Spleen (tissue), 13 donors: ENCODE measurements around the gene MLH3. TPM values are rescaled to one million over a fixed set of nuclear protein-coding genes. Genes with fewer than 3 reads are reported as not detected.

Experiments used
- DNase-seq: peaks from one replicate; pipeline ENCODE4 v3.0.0-alpha.2; 2020
- H3K27ac ChIP-seq, 8 donors: fragments of 200-600 bp; sonication (generic) in 7 of 8; 1 replicate in 4 of 8; 2 replicates in 4 of 8; pipeline versions ENCODE4 v1.5.0 to v1.8.0; 2016 to 2021; ENCODE audit warnings: inconsistent platforms in 4 of 8, mild to moderate bottlenecking in 4 of 8, moderate library complexity in 1 of 8
- H3K27me3 ChIP-seq, 7 donors: fragments of 200-600 bp; sonication (generic) in 6 of 7; replicated peaks in 1 of 7; 1 replicate in 4 of 7; 2 replicates in 3 of 7; pipeline versions ENCODE4 v1.5.0 to v1.8.0; 2016 to 2021; ENCODE audit warnings: inconsistent platforms in 3 of 7, mild to moderate bottlenecking in 1 of 7
- H3K36me3 ChIP-seq, 6 donors: fragments of 200-600 bp; sonication (generic) in 5 of 6; 1 replicate in 4 of 6; 2 replicates in 2 of 6; pipeline versions ENCODE4 v1.5.0 to v1.8.0; 2016 to 2021; ENCODE audit warnings: inconsistent platforms in 2 of 6
- H3K4me1 ChIP-seq, 6 donors: fragments of 200-600 bp; sonication (generic) in 5 of 6; 1 replicate in 3 of 6; 2 replicates in 3 of 6; pipeline versions ENCODE4 v1.5.0 to v1.8.0; 2016 to 2021; ENCODE audit warnings: inconsistent platforms in 3 of 6
- H3K4me3 ChIP-seq, 8 donors: fragments of 200-600 bp; sonication (generic) in 7 of 8; 1 replicate in 4 of 8; 2 replicates in 4 of 8; pipeline versions ENCODE4 v1.5.0 to v1.8.0; 2016 to 2021; ENCODE audit warnings: inconsistent platforms in 4 of 8, mild to moderate bottlenecking in 4 of 8, moderate library complexity in 2 of 8
- H3K9me3 ChIP-seq, 8 donors: fragments of 200-600 bp; sonication (generic) in 7 of 8; 1 replicate in 4 of 8; 2 replicates in 4 of 8; pipeline versions ENCODE4 v1.5.0 to v1.8.0; 2016 to 2021; ENCODE audit warnings: inconsistent platforms in 4 of 8
- POLR2A ChIP-seq, 3 donors: fragments of 450-650 bp; IDR thresholded peaks; one replicate each; pipeline ENCODE4 v1.5.1; 2017; ENCODE audit warnings: antibody characterized with exemption in 3 of 3, mild to moderate bottlenecking in 1 of 3
- POLR2AphosphoS5 ChIP-seq, 3 donors: sonication (generic); formaldehyde crosslinking; IDR thresholded peaks; one replicate each; pipeline ENCODE4 v1.5.1; 2017; ENCODE audit warnings: antibody characterized with exemption in 3 of 3
- WGBS, 5 donors: extraction: QIAGEN DNeasy Blood & Tissue Kit in 3 of 5; methylation state at CpG; one replicate each; pipeline versions ENCODE4 v1.1.5 to v1.1.7; 2013 to 2018; 5-methylcytosine and 5-hydroxymethylcytosine counted together
- intact Hi-C: fragments of 100-400 bp; cut with DNase I; formaldehyde crosslinking; loops from one replicate; pipeline ENCODE4 v1.15.0; 2023; ENCODE audit warnings: low total_unique reads
- long read RNA-seq, 2 donors: transcript quantifications; one replicate each; lab custom pipeline, GENCODE V29; 2026
- polyA plus RNA-seq, 3 donors: library from polyadenylated mRNA; stranded (reverse); fragments of 200-250 nt; gene quantifications; one replicate each; pipeline ENCODE4 v1.2.1, GENCODE V29; 2013
- total RNA-seq, 7 donors: library from RNA; depleted of rRNA in 3 of 7; stranded (reverse); fragments of >200 nt in 3 of 7; fragmentation: NEBNext Ultra II Directional in 4 of 7; extraction: Animal tissue kit (Norgen Biotek cat#: 25700) in 4 of 7; gene quantifications; one replicate each; pipeline versions ENCODE4 v1.1.0 to v1.2.1, GENCODE V29; 2016 to 2021
- TF ChIP-seq, protein P1 (sequence below), 11 experiments: fragments of 200-600 bp in 7 of 11; fragments of 450-650 bp in 4 of 11; sonication (generic) in 4 of 11; IDR thresholded peaks in 8 of 11; conservative IDR thresholded peaks in 3 of 11; 1 replicate in 7 of 11; 2 replicates in 4 of 11; pipeline versions ENCODE4 v1.4.0 to v1.8.0; 2016 to 2021; ENCODE audit warnings: antibody characterized with exemption in 11 of 11, inconsistent platforms in 4 of 11, mild to moderate bottlenecking in 1 of 11
- donor health status: healthy with polysubstance abuse.
- donor health status: DM: no; HTN: no; CAD: no; lungs with moderate emphysema.
- donor health status: DM: no; HTN: no; CAD: no.
- donor health status: Bipolar disorder and iron deficiency.
- donor health status: healthy.
- donor health status: DM: no; HTN: no; CAD: no.
- donor health status: DM: yes; HTN: yes; CAD: no.

Gene MLH3
- total RNA-seq (10 to 100 TPM; 24.8 to 37.7 (median 33.3) TPM), polyA plus RNA-seq (10 to 100 TPM; 14.8 to 19.8 (median 15.7) TPM)
- long read RNA-seq, donor 1, partial matches to known transcripts: 0 of 2 reads
- long read RNA-seq, donor 1, other reads (novel, unspliced or antisense): 0 of 2 reads
- long read RNA-seq, donor 2: 0 reads

DNA sequence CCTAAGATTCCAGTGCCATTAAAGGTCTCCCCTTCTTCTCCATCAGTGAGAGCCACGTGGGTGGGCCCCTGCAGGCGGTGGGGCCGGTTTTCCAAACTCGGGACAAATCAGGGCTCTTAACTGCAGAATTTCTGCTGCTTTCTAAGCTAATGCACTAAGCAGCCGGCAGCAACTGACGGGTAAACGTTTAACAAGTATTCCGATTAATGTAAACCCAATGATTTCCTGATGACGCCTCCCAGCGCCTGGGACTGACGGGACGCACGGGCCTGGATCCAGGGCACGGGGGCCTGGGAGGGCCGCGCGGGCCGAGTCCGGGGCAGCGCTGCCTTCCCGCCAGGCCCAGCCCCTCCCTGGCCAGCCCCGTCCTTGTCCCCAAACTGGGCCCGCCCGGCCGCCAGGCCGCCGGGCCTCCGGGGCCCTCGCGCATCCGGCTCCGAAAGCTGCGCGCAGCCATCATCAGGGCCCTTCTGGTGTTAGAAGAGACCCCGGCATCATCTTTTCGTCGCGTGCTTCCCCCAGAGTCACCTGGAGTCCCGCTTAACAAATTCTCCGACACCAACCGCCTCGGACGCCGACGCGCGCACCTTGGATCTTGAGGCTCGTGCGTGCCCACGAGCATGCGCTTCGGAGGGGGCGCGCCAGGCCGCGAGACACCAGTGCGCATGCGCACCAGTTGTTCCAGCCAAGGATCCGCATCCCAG, at the start of gene MLH3:
TSS of gene MLH3 (minus strand) at position 616 of the 704 bp plus-strand sequence. CDS start 1,812 bp downstream, outside the sequence.
- intact Hi-C loops: no loop called here
- Histone ChIP-seq H3K27ac (peak within 1 kb of the TSS; percentile 76 to 92 (median 86)), H3K9me3 (no peaks in the 10 kb centered on the region), H3K4me3 (peak within 1 kb of the TSS; percentile 40 to 76 (median 66)), H3K27me3 (no peaks in the 10 kb centered on the region), H3K4me1 (peaks cover 5 to 45% (median 26%) of the 10 kb centered on the region in 6 donors), H3K36me3 (no peaks in the 10 kb centered on the region)
- WGBS, 5 donors: 0 to 1% (median 0%) methylated on average over 57 to 59 of the region's 59 CpGs
- peak; percentile 91 for DNase-seq
- TF ChIP-seq POLR2A (IDR thresholded peaks at IDR 0.05): no peak
- TF ChIP-seq, protein P1, sequence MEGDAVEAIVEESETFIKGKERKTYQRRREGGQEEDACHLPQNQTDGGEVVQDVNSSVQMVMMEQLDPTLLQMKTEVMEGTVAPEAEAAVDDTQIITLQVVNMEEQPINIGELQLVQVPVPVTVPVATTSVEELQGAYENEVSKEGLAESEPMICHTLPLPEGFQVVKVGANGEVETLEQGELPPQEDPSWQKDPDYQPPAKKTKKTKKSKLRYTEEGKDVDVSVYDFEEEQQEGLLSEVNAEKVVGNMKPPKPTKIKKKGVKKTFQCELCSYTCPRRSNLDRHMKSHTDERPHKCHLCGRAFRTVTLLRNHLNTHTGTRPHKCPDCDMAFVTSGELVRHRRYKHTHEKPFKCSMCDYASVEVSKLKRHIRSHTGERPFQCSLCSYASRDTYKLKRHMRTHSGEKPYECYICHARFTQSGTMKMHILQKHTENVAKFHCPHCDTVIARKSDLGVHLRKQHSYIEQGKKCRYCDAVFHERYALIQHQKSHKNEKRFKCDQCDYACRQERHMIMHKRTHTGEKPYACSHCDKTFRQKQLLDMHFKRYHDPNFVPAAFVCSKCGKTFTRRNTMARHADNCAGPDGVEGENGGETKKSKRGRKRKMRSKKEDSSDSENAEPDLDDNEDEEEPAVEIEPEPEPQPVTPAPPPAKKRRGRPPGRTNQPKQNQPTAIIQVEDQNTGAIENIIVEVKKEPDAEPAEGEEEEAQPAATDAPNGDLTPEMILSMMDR (IDR thresholded peaks at IDR 0.05 in 8 of 11, conservative IDR thresholded peaks at IDR 0.05 in 3 of 11): peak in 1 of 11 experiments; percentile 12
- peak; percentile 89 to 92 (median 91) for TF ChIP-seq POLR2AphosphoS5 (IDR thresholded peaks at IDR 0.05)

DNA sequence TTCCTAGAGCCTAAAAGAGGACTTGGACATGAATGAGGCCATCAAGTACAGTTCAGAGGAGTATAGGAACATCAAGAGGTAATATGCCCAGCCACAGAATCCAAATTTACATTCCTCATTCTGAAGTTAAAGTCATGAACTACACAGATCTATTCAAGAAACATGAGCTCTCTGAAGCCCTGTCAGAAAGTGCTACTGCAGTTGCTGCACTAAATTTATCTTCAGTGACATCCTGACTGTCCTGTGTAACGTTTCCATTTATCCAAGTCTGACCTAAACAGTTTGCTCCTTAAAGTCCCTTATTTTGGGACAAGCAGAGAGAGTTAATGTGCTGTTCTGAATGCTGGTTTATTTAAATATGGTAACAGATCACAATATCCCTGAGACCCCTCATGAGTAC, 47.4 kb upstream of the MLH3 start:
- H3K4me1 ChIP-seq: peaks cover 0 to 5% (median 0%) of the 10 kb centered on the region in 6 donors
- no peak overlapping the region for H3K27ac ChIP-seq
- no peak overlapping the region for H3K4me3 ChIP-seq
- 68 to 80% (median 72%) methylated on average over 1 of the region's 1 CpG for WGBS, 5 donors
- TF ChIP-seq, protein P1 (IDR thresholded peaks at IDR 0.05 in 8 of 11, conservative IDR thresholded peaks at IDR 0.05 in 3 of 11): no peak
- TF ChIP-seq POLR2AphosphoS5 (IDR thresholded peaks at IDR 0.05): no peak
- no peak for TF ChIP-seq POLR2A (IDR thresholded peaks at IDR 0.05)
- H3K36me3 ChIP-seq: peaks cover 7 to 100% (median 85%) of the 10 kb centered on the region in 6 donors
- H3K27me3 ChIP-seq: no peaks in the 10 kb centered on the region
- no peak for DNase-seq
- intact Hi-C loops: no loop called here
- H3K9me3 ChIP-seq: no peaks in the 10 kb centered on the region

DNA sequence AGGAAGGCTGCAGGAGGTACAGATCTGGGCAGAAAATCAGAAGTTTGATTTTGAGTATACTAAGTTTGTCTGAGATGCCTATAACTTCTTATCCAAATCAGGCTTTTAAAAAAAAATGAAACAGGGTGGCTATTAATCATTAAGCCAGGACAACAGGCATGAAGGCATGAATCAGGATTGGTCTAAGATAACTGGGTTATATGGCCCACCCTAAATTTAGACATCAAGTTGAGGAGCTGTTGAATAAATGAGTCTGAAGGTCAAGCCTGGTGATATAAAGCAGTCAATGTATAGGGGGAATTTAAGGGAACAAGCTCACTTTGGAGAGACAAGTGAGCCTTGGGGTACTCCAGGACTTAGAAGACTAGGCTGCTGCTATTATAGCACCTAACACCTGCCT, 46.9 kb upstream of the MLH3 start:
- TF ChIP-seq, protein P1 (IDR thresholded peaks at IDR 0.05 in 8 of 11, conservative IDR thresholded peaks at IDR 0.05 in 3 of 11): no peak
- TF ChIP-seq POLR2A (IDR thresholded peaks at IDR 0.05): no peak
- no peak for TF ChIP-seq POLR2AphosphoS5 (IDR thresholded peaks at IDR 0.05)
- peaks cover 0 to 5% (median 0%) of the 10 kb centered on the region in 6 donors for H3K4me1 ChIP-seq
- no peak for DNase-seq
- peaks cover 7 to 100% (median 86%) of the 10 kb centered on the region in 6 donors for H3K36me3 ChIP-seq
- intact Hi-C loops: no loop called here
- no peak overlapping the region for H3K4me3 ChIP-seq
- no peaks in the 10 kb centered on the region for H3K9me3 ChIP-seq
- H3K27me3 ChIP-seq: no peaks in the 10 kb centered on the region
- no peak overlapping the region for H3K27ac ChIP-seq

DNA sequence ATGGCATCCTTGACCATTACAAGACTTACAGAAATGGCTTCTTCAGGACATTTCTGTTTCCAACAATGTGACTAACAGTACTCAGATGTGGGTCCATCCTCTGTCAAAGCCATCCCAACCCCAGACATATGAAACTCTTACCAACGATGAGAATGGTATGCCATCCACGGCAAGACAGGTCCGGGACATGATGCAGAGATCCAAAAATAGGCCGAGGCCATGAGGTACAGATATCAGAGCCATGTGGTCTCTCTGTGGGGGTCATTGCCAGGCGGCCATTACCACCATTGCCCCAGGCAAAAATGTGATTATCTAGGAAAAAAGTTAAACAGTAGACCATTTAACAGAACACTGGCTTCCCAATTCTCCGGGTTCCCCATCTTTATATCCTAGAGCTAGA, 45.7 kb upstream of the MLH3 start:
- H3K27ac ChIP-seq: no peak overlapping the region
- DNase-seq: no peak
- peaks cover 7 to 100% (median 89%) of the 10 kb centered on the region in 6 donors for H3K36me3 ChIP-seq
- intact Hi-C loops: no loop called here
- no peaks in the 10 kb centered on the region for H3K27me3 ChIP-seq
- no peaks in the 10 kb centered on the region for H3K9me3 ChIP-seq
- H3K4me1 ChIP-seq: peaks cover 0 to 5% (median 0%) of the 10 kb centered on the region in 6 donors
- H3K4me3 ChIP-seq: no peak overlapping the region
- 90 to 97% (median 95%) methylated on average over 6 of the region's 6 CpGs for WGBS, 5 donors
- TF ChIP-seq, protein P1 (IDR thresholded peaks at IDR 0.05 in 8 of 11, conservative IDR thresholded peaks at IDR 0.05 in 3 of 11): no peak
- TF ChIP-seq POLR2AphosphoS5 (IDR thresholded peaks at IDR 0.05): no peak
- no peak for TF ChIP-seq POLR2A (IDR thresholded peaks at IDR 0.05)
